GM21381 (cell line): ENCODE results near the gene SLC7A5.
"Not testable (repeated sequence)": the region's sequence is repeated elsewhere in the genome, so short reads cannot be mapped to it uniquely, and the experiment has no call there.

Experiments
- ATAC-seq: cut with Tn5 transposase; IDR thresholded peaks from one replicate; pipeline ENCODE4 v1.9.1; 2021; ENCODE audit warnings: mild to moderate bottlenecking, moderate library complexity; ENCODE audit not compliant: unreplicated experiment

Gene SLC7A5

DNA sequence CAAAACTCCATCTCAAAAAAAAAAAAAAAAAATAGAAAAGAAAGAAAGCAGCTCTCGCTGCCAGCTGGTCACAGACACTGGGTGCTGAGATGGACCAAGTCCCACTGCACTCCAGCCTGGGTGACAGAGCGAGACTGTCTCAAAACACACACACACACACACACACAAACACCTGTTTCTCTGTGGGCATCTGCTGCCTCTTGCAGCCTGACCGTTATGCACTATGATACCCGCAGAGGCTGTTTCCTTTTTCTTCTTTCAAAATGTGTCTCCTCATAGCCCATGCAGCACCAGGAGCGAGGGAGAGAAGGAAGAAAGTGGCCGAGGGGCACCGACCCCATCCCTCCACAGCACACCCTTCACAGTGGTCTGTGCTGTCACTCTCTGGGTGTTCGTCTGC, 66.6 kb downstream of the SLC7A5 start:
- no peak for ATAC-seq

DNA sequence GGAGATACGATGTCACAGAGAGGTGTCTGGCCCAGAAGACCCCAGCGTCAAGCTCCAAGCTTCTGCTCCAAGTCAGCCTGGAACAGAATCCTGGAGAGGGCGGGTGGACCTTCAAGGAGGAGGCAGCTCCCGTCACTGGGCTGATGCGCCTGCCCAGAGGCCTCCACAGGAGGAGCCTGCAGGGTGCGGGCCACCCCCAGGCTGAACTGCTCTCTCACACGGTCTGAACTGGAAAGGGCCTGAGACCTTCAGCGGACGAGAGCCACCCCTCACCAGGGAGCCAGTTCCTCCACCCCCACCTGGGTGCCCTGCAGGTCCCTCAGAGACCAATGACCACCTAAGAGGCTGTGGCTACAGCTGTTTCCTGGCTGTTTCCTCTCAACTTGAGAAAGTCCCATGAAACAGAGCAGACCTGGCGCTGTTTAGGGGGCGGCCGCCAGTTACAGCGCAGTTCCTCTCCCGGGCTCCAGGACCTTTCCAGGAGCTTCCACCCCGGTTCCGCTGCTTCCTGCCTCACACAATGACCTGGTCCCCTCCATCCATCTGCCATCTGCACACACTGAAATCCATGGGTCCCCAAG, 67.5 kb downstream of the SLC7A5 start:
- no peak for ATAC-seq

DNA sequence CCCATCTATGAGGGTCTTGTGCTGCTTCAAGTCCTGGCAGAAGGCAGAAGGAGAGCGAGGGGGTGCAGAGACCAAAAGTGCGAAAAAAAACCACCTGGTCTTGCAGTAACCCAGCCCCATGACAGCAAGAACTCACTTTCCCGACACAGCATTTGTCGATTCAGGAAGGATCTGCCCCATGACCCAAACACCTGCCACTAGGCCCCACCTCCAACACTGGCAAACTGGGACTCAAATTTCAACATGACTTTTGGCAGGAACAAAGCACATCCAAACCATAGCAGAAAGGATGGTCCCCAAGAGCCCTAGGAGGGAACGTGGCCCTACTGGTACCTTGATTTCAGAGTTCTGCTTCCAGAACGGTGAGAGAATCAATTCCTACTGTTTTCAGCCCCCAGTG, 68.8 kb downstream of the SLC7A5 start:
- no peak for ATAC-seq

DNA sequence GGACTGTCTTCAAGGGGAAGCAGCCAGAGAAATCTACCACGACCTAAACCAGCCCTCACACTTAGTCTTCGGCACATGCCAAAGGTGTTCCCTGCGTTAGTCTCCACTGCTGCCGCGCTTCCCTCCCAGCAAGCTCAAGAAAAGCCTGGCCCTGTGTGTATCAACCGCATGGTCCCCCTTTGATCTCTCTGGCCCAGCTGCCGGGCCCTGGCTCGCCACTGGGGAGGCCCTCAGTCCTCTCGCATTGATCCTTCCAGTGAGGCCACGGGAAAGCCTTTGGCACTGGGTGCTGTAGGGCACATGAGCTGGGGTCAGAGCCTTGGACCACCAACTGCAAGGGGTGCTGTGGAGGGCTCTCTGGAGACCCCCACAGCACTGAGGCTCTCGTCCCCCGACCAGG, 74.0 kb downstream of the SLC7A5 start:
- ATAC-seq, result no peak

DNA sequence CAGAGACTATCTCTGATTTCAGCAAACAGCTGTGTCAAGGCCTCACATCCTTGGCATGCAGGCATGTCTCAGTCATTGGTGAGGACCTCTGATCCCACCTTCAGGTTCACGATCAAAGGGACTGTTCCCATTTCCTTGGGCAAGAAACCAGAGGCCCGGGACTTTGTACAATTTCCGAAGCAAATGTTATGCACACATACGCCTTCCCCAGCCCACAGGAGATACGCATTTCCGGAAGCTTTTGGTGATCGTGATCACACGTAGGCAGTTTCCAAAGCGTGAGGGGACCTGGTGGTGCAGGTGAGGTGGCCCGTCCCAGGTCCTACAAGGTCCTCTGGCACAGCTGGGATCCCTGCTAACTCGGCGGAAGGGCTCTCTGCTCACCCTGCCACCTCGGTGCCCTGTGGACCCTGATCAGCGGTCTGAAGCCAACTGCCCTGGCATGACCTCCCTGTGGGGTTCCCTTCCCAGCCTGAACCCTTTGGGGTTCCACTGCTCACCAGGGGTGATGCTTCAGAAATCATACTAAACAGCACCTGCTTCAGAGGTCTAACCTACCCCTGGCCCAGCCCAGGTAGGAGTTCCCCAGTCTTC, 74.7 kb downstream of the SLC7A5 start:
- ATAC-seq, result no peak

DNA sequence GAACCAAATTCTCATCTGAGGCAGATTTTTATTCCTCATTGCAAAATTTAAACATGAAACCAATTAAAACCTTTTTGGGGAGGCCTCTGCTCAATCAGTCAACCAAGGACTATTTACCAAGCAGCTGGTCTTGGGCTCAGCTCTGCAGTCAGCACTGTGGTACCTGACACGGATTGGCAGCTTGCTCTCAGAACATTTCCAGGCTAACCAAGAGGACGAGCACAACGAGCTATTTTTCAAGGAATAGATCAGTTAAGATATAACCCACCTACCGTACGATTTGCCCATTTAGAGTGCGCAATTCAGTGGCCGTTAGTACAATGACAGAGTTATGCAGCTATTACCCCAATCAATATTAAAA, 77.1 kb downstream of the SLC7A5 start:
- no peak for ATAC-seq

DNA sequence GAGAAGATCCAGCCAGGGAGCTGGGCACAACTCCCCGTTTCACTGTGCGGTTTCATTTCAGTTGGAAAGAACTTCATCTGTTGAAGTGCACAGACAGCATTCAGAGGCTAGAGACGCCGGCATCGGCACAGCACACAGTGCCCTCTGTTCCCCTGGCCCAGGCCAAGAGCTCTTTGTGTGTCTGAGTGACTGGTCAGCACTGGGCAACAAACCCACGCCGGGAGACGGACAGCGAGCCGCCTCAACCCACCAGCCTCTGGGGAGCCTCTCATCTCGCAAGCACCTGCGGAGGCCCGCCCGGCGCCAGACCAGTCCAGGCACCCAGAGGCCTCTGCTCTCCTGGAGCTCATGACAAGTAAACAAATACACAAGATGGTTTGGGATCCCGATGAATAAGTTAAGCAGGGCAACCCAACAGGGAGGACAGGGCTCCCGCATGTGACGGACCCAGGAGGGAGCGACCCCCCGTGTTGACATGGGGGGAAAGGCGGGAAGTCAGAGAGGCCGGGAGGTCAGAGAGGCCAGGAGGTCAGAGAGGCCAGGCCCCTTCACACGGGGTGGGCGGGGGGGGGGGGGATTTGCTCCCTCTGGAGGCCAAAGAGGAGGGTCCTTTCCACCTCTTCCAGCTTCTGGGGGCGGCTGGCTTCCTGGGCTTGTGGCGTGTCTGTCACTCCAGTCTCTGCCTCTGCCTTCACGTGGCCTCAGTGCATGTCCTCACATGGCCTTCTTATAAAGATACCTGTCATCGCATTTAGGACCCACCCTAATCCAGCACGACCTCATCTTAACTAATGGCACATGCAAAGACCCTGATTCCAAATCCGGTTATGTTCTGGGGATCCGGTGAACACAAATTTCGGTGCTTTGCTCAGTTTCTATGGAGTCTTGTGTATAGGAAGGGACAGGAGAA, 77.8 kb downstream of the SLC7A5 start:
- no peak for ATAC-seq

DNA sequence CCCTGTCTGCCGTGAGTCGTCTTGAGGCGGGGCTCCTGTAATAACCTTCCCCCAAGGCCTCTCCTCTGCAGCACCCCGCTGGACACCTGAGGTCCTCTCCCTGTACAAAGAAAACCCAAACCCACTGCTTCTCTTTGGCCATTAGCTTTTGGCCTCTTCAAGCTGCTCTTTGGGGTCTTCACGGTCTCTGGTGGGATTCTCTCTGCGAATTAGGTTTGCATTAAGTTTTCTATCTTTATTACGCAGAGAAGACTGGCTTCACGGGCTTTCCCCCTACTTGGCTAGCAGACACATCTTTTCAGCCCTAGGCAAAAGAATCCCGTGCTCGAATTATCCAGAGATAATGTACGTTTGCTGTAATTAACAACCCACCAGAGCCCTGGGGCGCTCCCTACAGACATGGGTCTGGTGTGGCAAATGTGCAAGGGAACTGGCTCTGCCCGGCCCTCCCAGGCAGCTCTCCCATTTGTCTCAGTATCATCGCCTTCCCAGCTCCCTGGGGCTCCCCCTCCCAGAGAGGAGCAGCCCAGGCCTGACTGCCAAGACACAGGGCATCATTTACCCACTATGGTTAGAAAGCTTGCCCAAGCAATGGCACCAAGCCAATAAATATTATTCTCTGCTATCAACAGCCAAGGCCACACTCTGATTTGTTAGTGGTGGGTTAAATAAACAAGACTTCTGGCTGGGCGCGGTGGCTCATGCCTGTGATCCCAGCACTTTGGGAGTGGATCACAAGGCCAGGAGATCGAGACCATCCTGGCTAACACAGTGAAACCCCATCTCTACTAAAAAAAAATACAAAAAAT, 78.8 kb downstream of the SLC7A5 start:
- ATAC-seq, result no peak

DNA sequence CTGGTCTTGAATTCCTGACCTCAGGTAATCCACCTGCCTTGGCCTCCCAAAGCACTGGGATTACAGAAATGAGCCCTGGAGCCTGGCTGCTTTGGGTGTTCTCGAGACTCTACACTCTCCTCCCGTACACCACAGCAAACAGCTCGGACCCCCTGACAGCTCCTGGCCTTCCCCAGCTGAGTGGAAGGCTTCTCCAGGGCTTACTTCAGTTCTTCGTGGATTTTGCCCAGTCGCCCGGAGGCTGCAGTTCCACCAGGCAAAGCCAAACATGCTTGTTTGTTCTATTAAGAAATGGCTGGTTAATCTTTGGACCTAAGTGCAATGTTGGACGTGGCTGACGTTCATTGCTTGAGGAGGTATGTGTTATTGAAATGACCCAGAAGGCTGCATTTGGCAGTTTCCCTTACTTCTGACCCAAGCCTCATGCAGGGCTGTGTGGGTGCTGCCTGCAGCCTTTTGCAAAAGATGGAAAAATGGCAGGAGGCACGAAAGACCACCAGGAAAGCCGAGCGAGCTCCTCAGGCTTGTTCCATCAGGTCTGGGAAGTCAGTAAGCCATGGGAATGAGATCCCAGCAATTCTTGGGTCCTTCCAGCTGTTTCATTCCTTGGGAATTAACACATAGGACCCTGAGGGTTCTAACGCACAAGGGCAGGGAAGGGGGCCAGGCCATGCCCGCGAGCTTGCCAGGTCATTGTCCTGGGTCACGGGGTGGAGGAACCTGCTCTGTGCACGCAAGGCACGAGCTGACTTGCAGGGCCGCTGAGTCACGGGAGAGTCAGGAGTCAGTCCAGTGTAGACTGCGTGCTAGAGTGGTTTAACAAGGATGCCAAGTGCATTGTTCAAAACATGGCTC, 79.6 kb downstream of the SLC7A5 start:
- no peak for ATAC-seq

DNA sequence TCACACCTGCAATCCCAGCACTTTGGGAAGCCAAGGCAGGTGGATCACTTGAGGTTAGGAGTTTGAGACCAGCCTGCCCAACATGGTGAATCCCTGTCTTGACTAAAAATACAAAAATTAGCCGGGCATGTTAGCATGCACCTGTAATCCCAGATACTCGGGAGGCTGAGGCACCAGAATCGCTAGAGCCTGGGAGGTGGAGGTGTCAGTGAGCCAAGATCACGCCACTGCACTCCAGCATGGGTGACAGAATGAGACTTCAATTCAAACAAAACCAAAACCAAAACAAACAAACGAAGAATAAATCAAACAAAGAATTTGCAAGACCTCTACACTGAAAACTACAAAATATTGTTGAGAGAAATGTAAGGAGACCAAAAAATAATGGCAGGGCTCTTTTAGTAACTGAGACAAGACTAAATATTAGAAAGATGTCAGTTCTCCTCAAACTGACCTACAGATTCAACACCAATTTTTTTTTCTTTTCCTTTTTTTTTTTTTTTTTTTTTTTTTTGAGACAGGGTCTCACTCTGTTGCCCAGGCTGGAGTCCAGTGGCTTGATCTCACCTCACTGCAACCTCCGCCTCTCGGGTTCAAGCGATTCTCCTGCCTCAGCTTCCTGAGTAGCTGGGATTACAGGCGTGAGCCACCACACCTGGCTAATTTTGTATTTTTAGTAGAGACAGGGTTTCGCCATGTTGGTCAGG, 80.4 kb downstream of the SLC7A5 start:
- not testable (repeated sequence) for ATAC-seq

DNA sequence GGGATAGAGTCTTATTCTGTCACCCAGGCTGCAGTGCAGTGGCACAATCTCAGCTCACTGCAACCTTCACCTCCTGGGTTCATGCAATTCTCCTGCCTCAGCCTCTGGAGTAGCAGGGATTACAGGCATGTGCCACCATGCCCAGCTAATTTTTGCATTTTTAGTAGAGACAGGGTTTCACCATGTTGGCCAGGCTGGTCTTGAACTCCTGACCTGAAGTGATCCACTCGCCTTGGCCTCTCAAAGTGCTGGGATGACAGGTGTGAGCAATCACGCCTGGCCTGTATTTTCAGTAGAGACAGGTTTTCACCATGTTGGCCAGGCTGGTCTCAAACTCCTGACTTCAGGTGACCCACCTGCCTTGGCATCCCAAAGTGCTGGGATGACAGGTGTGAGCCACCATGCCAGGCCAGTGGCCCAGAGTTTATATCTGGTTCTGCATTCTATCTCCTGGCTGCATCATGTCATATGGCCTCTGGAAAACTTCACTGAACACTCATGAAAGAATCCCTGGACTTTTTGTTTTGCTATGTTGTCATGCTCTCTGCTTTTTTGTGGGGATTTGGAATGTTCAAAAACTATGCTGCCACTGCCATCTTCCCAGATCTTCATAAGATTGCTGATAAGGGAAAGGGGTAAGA, 81.7 kb downstream of the SLC7A5 start:
- not testable (repeated sequence) for ATAC-seq

DNA sequence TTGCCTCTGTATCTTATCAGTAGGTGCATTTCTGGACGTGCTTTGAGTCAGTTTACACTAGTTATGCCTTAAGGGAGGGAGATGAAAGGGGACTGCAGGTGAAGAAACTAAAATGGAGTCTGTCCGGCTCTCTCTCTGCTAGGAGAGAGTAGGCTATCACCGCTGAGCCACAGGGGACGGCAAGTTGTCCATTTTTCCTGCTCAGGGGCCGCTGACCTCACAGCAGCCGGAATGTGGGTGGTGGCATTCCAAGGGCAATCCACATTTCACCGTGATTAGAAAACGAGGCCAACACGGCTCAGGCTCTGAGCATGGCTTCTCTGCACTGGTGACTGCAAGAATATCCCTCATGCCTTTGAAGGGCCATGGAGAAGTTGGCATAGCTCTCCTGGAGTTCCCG, 84.5 kb downstream of the SLC7A5 start:
- ATAC-seq, result no peak

DNA sequence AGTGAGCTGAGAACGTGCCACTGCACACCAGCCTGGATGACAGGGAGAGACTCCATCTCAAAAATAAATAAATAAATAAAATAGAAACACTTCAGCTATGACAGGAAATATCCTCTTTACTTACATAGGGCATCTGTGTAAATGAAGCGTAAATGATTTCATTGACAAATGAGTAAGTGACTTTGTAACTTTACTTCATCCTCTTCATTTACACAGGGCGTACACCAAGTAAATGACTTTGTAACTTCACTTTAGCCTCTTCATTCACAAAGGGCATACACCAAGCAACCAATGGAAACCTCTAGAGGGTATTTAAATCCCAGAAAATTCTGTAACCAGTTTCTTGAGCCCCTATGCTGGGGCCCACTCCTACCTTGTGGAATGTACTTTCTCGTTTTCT, 87.3 kb downstream of the SLC7A5 start:
- ATAC-seq, result no peak

DNA sequence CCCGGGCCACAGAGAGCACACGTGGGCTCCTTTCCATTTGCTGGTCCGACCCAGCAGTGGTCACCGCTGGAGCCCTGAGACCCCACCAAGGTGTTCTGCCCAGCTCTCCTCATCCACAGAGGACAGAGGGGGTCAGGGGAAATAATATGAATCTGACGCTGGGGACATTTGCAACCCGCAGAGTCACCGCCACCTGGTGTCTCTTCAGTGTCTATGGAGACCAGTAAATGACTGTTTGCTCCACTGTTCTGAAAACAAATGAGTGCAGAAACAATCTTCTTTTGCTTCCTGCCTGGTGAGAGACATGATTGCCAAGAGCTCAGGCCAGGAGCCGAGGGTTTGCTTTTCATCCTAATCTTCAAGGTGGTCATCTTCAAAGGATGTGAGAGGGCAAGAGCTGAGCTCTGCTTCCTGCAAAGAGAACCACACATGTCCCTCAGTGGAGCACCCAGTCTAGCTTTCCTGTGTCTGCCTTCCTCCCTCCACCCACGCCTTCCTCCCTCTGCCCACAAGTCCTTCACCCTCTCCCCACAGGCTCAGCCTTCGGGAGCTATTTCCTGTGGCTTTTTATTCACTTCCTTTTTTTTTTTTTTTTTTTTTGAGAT, 88.8 kb downstream of the SLC7A5 start:
- no peak for ATAC-seq
